Measurements from ENCODE around the gene SLAIN1.

GRCh38 chr13:77696006-77696878, 1.2 kb upstream of the SLAIN1 start:
- no peak for TF ChIP-seq SIN3A (IDR thresholded peaks at IDR 0.05; ENCODE audit: borderline replicate concordance, insufficient read depth, low read length)
- no peak for TF ChIP-seq TAF1 (IDR thresholded peaks at IDR 0.05; ENCODE audit: borderline replicate concordance, insufficient read depth, low read length)
- no peak for TF ChIP-seq POLR2AphosphoS5 (IDR thresholded peaks at IDR 0.05; ENCODE audit: low read depth, low read length)
- TF ChIP-seq, protein P1, sequence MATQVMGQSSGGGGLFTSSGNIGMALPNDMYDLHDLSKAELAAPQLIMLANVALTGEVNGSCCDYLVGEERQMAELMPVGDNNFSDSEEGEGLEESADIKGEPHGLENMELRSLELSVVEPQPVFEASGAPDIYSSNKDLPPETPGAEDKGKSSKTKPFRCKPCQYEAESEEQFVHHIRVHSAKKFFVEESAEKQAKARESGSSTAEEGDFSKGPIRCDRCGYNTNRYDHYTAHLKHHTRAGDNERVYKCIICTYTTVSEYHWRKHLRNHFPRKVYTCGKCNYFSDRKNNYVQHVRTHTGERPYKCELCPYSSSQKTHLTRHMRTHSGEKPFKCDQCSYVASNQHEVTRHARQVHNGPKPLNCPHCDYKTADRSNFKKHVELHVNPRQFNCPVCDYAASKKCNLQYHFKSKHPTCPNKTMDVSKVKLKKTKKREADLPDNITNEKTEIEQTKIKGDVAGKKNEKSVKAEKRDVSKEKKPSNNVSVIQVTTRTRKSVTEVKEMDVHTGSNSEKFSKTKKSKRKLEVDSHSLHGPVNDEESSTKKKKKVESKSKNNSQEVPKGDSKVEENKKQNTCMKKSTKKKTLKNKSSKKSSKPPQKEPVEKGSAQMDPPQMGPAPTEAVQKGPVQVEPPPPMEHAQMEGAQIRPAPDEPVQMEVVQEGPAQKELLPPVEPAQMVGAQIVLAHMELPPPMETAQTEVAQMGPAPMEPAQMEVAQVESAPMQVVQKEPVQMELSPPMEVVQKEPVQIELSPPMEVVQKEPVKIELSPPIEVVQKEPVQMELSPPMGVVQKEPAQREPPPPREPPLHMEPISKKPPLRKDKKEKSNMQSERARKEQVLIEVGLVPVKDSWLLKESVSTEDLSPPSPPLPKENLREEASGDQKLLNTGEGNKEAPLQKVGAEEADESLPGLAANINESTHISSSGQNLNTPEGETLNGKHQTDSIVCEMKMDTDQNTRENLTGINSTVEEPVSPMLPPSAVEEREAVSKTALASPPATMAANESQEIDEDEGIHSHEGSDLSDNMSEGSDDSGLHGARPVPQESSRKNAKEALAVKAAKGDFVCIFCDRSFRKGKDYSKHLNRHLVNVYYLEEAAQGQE (IDR thresholded peaks at IDR 0.05; ENCODE audit: insufficient read depth in 1 of 2, low read depth in 2 of 2, low read length in 2 of 2): no peak

All from PFSK-1 (cell line).